PFSK-1 (cell line): ENCODE results near the gene SIGLEC1. TPM values are rescaled to one million over a fixed set of nuclear protein-coding genes. Genes with fewer than 3 reads are reported as not detected.

Experiments used
- FOXP2 ChIP-seq: optimal IDR thresholded peaks from 2 replicates; pipeline ENCODE3; 2011; ENCODE audit warnings: borderline replicate concordance, control low read depth, inconsistent platforms; ENCODE audit not compliant: insufficient read depth; ENCODE audit errors: extremely low read length, extremely low read depth
- POLR2AphosphoS5 ChIP-seq: IDR thresholded peaks from 2 replicates; pipeline ENCODE4 v1.6.1; 2012; ENCODE audit warnings: low read depth, mild to moderate bottlenecking, control low read depth, low read length, moderate library complexity
- SIN3A ChIP-seq: IDR thresholded peaks from 2 replicates; pipeline ENCODE4 v1.6.1; 2012; ENCODE audit warnings: mild to moderate bottlenecking, low read length, moderate library complexity, borderline replicate concordance; ENCODE audit not compliant: insufficient read depth
- TAF1 ChIP-seq: IDR thresholded peaks from 2 replicates; pipeline ENCODE4 v1.6.1; 2012; ENCODE audit warnings: low read length, control low read depth, borderline replicate concordance; ENCODE audit not compliant: insufficient read depth
- polyA plus RNA-seq: library from polyadenylated mRNA; unstranded; fragments of >200 nt; gene quantifications from one replicate; pipeline ENCODE4 v1.2.1, GENCODE V29; 2012; ENCODE audit warnings: low read depth, missing spikeins; ENCODE audit not compliant: insufficient read length
- TF ChIP-seq, protein P1 (sequence below), 2 experiments: IDR thresholded peaks; 2 replicates each; pipeline versions ENCODE4 v1.6.1 to v1.8.0; 2011 to 2012; ENCODE audit warnings: low read depth in 2 of 2, low read length in 2 of 2, control low read depth in 1 of 2, inconsistent platforms in 1 of 2, mild to moderate bottlenecking in 1 of 2, moderate library complexity in 1 of 2; ENCODE audit not compliant: insufficient read depth in 1 of 2

SIGLEC1 gene
- polyA plus RNA-seq, result 0.33 TPM

DNA sequence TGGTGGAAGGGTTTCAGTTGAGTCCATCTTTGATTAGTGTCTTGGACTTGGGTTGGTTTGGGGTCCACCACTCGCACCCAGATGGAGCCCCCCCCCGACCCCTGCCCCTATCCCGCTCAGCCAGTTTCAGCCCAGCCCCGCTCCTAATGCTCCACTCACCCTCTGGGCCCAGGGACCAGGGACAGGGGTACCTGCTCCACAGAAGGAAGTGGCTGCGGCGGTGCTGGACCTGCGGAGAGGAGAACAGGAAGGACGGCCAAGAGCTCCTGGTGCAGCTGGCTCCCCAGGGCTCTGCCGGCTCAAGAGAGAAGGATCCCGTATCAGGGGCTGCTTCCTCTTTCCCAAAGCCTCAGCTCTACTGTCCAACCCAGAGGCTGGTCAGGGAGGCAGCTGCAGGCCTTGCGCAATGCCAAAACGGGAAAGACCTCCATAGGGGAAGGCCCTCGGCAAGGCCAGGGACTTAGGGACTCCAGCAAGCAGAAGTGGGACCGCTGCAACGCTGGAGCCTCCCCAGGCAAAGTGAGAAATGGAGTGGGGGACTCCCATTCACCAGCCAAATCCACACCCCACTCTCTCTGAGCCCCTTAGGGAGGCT, at the start of gene SIGLEC1:
Gene SIGLEC1, minus strand, starts transcription at position 322 of the 595 bp plus-strand sequence. CDS start 5,472 bp downstream, outside the sequence.
- TF ChIP-seq TAF1 (no peak), FOXP2 (no peak), POLR2AphosphoS5 (no peak), SIN3A (no peak)
- TF ChIP-seq, protein P1, sequence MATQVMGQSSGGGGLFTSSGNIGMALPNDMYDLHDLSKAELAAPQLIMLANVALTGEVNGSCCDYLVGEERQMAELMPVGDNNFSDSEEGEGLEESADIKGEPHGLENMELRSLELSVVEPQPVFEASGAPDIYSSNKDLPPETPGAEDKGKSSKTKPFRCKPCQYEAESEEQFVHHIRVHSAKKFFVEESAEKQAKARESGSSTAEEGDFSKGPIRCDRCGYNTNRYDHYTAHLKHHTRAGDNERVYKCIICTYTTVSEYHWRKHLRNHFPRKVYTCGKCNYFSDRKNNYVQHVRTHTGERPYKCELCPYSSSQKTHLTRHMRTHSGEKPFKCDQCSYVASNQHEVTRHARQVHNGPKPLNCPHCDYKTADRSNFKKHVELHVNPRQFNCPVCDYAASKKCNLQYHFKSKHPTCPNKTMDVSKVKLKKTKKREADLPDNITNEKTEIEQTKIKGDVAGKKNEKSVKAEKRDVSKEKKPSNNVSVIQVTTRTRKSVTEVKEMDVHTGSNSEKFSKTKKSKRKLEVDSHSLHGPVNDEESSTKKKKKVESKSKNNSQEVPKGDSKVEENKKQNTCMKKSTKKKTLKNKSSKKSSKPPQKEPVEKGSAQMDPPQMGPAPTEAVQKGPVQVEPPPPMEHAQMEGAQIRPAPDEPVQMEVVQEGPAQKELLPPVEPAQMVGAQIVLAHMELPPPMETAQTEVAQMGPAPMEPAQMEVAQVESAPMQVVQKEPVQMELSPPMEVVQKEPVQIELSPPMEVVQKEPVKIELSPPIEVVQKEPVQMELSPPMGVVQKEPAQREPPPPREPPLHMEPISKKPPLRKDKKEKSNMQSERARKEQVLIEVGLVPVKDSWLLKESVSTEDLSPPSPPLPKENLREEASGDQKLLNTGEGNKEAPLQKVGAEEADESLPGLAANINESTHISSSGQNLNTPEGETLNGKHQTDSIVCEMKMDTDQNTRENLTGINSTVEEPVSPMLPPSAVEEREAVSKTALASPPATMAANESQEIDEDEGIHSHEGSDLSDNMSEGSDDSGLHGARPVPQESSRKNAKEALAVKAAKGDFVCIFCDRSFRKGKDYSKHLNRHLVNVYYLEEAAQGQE (IDR thresholded peaks at IDR 0.05; ENCODE audit: insufficient read depth in 1 of 2, low read depth in 2 of 2, low read length in 2 of 2), result no peak

DNA sequence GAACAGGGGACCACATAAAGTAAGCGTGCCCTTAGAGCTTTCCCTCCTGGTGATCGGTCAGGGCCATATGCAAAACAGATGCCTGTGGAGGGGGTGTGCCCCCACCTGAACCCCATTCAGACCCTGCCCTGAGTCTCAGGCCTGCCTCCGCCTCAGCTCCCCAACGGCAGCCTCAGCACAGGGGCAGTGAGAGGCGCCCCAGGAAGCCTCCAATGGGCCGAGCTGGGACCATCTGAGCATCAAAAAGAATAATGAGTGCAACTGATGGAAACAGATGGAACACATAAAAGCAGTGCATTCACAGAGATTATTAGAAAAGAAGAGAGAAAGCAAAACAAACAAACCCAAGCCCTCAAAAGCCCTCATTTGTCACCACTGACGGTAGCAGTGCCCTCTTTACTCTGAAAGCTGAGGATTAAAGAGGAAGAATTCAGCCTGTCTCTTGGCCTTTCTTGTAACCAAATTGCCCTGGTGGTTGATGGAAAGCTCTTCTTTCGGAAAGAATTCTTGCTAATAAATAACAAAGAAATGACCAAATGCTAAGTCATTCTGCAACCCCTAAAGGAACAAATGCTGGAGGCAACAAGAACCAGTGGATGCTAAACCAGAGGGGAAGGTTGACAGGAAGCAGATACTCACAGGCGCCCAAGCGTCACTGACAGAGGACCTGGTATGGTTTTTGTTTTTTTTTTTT, 48.4 kb upstream of the SIGLEC1 start:
- TF ChIP-seq SIN3A (no peak), TAF1 (no peak), FOXP2 (no peak), POLR2AphosphoS5 (no peak)
- TF ChIP-seq, protein P1 (IDR thresholded peaks at IDR 0.05; ENCODE audit: insufficient read depth in 1 of 2, low read depth in 2 of 2, low read length in 2 of 2), result no peak

DNA sequence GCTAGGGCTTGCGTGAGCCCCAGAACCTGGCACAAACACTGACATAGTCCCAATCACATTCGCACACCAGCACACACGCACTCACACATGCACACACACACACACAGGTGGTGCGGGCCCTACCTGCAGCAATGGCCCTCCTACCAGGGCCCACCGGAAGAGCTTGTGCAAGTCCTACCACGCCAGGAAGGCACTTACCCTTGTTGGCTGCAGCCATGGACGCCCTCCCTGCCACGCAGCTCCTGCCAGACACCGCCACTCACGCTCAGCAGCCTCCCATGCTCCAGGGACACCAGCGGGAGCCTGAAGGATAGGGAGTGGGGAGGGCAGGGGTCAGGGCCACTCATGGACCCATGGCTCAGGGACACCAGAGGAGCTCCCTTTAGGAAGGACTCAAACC, 47.5 kb upstream of the SIGLEC1 start:
- TF ChIP-seq POLR2AphosphoS5 (no peak), SIN3A (no peak), TAF1 (no peak), FOXP2 (no peak)
- TF ChIP-seq, protein P1 (IDR thresholded peaks at IDR 0.05; ENCODE audit: insufficient read depth in 1 of 2, low read depth in 2 of 2, low read length in 2 of 2), result no peak

GRCh38 chr20:3759316-3759823, 47.0 kb upstream of the SIGLEC1 start:
- TF ChIP-seq POLR2AphosphoS5, result no peak
- no peak for TF ChIP-seq FOXP2
- TF ChIP-seq SIN3A, result no peak
- TF ChIP-seq, protein P1 (IDR thresholded peaks at IDR 0.05; ENCODE audit: insufficient read depth in 1 of 2, low read depth in 2 of 2, low read length in 2 of 2), result no peak
- TF ChIP-seq TAF1, result no peak
